ENCODE measurements around the gene TMOD2. TPM values are rescaled to one million over a fixed set of nuclear protein-coding genes. Genes with fewer than 3 reads are reported as not detected.

The TMOD2 gene
- total RNA-seq, 1 donor from 2014 or later, result 4.1 TPM

GRCh38 chr15:51830276-51830806, 78.9 kb downstream of the TMOD2 start:
- Histone ChIP-seq H3K4me3 (ENCODE audit: low read depth, low read length) (peak overlapping the region; percentile 96), H3K36me3 (ENCODE audit: control insufficient read depth, insufficient read depth, low read length) (no peaks in the 10 kb centered on the region), H3K27me3 (ENCODE audit: control insufficient read depth, insufficient read depth, low read length) (no peaks in the 10 kb centered on the region)
- TF ChIP-seq CTCF (IDR thresholded peaks at IDR 0.05; ENCODE audit: insufficient read depth, low read length, poor library complexity, severe bottlenecking), result no peak
- DNase-seq (ENCODE audit: low read depth), result no peak

GRCh38 chr15:51833772-51834171, 82.4 kb downstream of the TMOD2 start:
- Histone ChIP-seq H3K27me3 (ENCODE audit: control insufficient read depth, insufficient read depth, low read length) (no peaks in the 10 kb centered on the region), H3K36me3 (ENCODE audit: control insufficient read depth, insufficient read depth, low read length) (no peaks in the 10 kb centered on the region), H3K4me3 (ENCODE audit: low read depth, low read length) (no peak overlapping the region)
- TF ChIP-seq CTCF (IDR thresholded peaks at IDR 0.05; ENCODE audit: insufficient read depth, low read length, poor library complexity, severe bottlenecking), result no peak
- DNase-seq (ENCODE audit: low read depth), result no peak

GRCh38 chr15:51837792-51838251, 86.4 kb downstream of the TMOD2 start:
- no peak for TF ChIP-seq CTCF (IDR thresholded peaks at IDR 0.05; ENCODE audit: insufficient read depth, low read length, poor library complexity, severe bottlenecking)
- no peak overlapping the region for H3K4me3 ChIP-seq (ENCODE audit: low read depth, low read length)
- DNase-seq (ENCODE audit: low read depth), result no peak
- no peaks in the 10 kb centered on the region for H3K36me3 ChIP-seq (ENCODE audit: control insufficient read depth, insufficient read depth, low read length)
- H3K27me3 ChIP-seq (ENCODE audit: control insufficient read depth, insufficient read depth, low read length), result no peaks in the 10 kb centered on the region

- TF ChIP-seq CTCF (IDR thresholded peaks at IDR 0.05; ENCODE audit: insufficient read depth, low read length, poor library complexity, severe bottlenecking), result no peak
- DNase-seq (ENCODE audit: low read depth), result no peak
- Histone ChIP-seq H3K4me3 (ENCODE audit: low read depth, low read length) (no peak overlapping the region), H3K36me3 (ENCODE audit: control insufficient read depth, insufficient read depth, low read length) (no peaks in the 10 kb centered on the region), H3K27me3 (ENCODE audit: control insufficient read depth, insufficient read depth, low read length) (no peaks in the 10 kb centered on the region)
Measured at GRCh38 chr15:51838270-51838669, 86.9 kb downstream of the TMOD2 start.

- no peaks in the 10 kb centered on the region for H3K36me3 ChIP-seq (ENCODE audit: control insufficient read depth, insufficient read depth, low read length)
- DNase-seq (ENCODE audit: low read depth), result no peak
- no peaks in the 10 kb centered on the region for H3K27me3 ChIP-seq (ENCODE audit: control insufficient read depth, insufficient read depth, low read length)
- H3K4me3 ChIP-seq (ENCODE audit: low read depth, low read length), result no peak overlapping the region
- TF ChIP-seq CTCF (IDR thresholded peaks at IDR 0.05; ENCODE audit: insufficient read depth, low read length, poor library complexity, severe bottlenecking), result no peak
Measured at GRCh38 chr15:51840692-51841091, 89.3 kb downstream of the TMOD2 start.

GRCh38 chr15:51841406-51842040, 90.1 kb downstream of the TMOD2 start:
- DNase-seq (ENCODE audit: low read depth), result no peak
- no peak overlapping the region for H3K4me3 ChIP-seq (ENCODE audit: low read depth, low read length)
- no peaks in the 10 kb centered on the region for H3K27me3 ChIP-seq (ENCODE audit: control insufficient read depth, insufficient read depth, low read length)
- no peak for TF ChIP-seq CTCF (IDR thresholded peaks at IDR 0.05; ENCODE audit: insufficient read depth, low read length, poor library complexity, severe bottlenecking)
- no peaks in the 10 kb centered on the region for H3K36me3 ChIP-seq (ENCODE audit: control insufficient read depth, insufficient read depth, low read length)
